ENCODE results near the gene OR6A2.
"Not testable (repeated sequence)": the region's sequence is repeated elsewhere in the genome, so short reads cannot be mapped to it uniquely, and the experiment has no call there.

Gene OR6A2

GRCh38 chr11:6799402-6799801 lies at the start of gene OR6A2:
Gene OR6A2, minus strand, starts transcription at chr11:6799689. Its CDS starts 3,981 bp downstream, at chr11:6795708.
- no peak for DNase-seq (ENCODE audit: low read depth)

DNA sequence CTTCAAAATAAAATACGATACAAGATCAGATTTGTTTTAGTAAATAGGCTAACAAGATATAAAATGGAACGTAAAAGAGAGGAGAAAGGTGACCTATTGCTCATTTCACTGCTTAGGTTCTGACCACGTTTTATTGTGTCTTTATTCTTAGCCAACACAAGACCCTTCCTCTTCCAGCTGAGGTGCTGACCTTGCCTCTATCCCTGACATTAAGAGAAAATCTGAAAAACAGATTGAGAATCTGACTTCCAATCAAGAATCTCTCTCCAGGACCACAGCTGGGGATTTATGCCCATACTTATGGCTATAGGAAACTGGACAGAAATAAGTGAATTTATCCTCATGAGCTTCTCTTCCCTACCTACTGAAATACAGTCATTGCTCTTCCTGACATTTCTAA lies 45.9 kb upstream of the OR6A2 start, which contains the start of gene OR10A5:
Gene OR10A5 (plus strand): TSS at position 301 of the 400 bp plus-strand sequence. CDS start 0 bp downstream, at position 301.
- DNase-seq (ENCODE audit: low read depth): no peak

DNA sequence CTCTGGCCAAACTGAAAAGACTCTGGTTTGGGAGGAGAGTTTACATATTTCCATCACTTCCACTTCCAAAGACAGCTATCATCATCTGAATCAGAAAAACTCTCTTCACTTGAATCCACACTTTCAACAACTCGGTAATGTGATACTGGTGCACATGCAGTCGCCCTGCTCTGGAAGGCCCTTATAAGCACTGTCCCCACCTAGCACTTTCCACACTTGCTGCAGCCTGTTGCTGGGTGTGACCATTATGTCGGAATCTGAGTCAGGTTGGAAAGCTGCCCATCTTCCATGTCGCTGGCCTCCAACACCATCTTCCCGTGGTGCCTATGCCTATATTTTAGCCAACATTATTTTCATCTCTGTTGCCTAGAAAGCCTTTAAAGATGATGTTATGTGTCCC lies 44.9 kb upstream of the OR6A2 start:
- no peak for DNase-seq (ENCODE audit: low read depth)

GRCh38 chr11:6843670-6844069 lies 44.2 kb upstream of the OR6A2 start:
- no peak for DNase-seq (ENCODE audit: low read depth)

DNA sequence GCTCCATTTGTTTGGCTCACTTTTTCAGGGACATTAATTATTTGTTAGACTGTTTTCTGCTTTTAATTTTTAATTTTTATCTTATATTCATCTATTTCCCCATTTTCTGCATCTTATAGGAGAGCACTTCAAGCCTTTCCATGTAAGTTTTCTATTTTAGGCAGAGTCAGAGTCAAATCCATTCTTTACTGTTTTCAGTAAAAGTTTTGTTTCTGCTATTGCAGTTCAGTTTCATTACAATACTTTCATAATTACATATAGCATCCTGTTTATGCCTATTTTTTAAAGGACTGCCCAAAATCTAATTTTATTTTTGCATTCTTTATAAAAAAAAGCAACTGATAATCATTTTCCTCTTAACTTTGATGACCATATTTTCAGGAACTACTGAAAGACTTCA lies 42.2 kb upstream of the OR6A2 start:
- DNase-seq (ENCODE audit: low read depth): no peak

DNA sequence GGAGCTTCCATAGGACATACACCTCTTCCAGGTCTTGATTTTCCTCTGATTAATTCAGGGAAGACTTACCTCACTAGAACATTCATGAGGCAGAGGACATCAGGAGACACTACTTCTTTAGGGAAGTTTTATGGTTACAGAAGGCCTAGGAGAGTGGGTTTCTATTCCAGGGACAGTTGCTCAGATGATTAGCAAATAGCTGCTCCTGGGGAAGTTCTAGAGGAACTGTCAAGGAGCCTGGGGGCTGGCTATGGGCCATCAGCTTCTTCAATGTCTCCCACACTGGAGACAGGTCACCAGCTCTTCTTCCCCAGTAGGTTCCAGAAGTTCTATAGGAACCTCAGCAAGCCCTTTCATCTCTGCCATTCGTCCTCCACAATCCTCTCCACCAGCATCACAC lies 34.5 kb upstream of the OR6A2 start:
- DNase-seq (ENCODE audit: low read depth): no peak

DNA sequence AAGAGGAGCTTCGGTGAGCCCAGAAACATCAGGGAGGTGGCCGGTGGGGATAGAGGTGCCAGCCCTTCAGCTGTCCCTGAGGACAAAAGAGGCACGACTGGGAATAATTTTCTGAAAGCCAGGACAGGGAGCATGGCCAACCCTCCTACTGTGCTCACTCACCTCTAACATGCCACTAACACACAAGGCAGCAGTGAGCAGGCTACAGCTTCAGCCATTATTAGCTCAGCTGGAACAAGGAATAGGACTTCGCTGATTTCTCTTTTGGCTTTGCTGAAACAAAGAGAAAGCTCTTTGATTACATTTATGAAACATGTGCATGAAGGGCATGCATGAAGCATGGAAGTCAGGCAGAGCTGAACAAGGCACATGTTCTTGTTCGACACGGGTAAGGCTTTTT lies 33.9 kb upstream of the OR6A2 start:
- DNase-seq (ENCODE audit: low read depth): no peak

GRCh38 chr11:6828103-6828502 lies 28.6 kb upstream of the OR6A2 start:
- no peak for DNase-seq (ENCODE audit: low read depth)

- DNase-seq (ENCODE audit: low read depth): no peak
Observed at GRCh38 chr11:6825231-6825744, 25.8 kb upstream of the OR6A2 start.

- DNase-seq (ENCODE audit: low read depth): no peak
Observed at GRCh38 chr11:6824136-6824823, 24.8 kb upstream of the OR6A2 start.

- no peak for DNase-seq (ENCODE audit: low read depth)
Observed at GRCh38 chr11:6818967-6819366, 19.5 kb upstream of the OR6A2 start.

DNA sequence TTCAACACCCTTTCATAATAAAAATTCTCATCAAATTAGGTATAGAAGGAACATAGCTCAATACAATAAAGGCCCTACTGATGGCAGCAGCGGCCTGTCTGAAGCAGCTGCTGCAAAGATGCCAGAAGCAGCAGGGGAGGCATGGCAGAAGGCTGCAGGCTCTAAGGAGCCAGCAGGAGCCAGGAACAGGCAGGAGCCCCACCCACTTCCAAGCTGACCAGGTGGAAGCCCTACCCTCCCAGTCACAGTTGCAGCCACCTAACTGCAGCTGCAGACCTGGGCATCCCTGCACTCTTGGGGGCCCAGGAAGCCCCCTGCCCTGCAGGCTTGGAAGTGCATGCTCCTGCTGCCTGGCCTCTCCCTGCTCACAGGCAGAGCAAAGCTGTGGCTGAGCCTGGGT lies 18.2 kb upstream of the OR6A2 start:
- DNase-seq (ENCODE audit: low read depth): no peak

GRCh38 chr11:6813656-6814055 lies 14.2 kb upstream of the OR6A2 start:
- DNase-seq (ENCODE audit: low read depth): no peak

DNA sequence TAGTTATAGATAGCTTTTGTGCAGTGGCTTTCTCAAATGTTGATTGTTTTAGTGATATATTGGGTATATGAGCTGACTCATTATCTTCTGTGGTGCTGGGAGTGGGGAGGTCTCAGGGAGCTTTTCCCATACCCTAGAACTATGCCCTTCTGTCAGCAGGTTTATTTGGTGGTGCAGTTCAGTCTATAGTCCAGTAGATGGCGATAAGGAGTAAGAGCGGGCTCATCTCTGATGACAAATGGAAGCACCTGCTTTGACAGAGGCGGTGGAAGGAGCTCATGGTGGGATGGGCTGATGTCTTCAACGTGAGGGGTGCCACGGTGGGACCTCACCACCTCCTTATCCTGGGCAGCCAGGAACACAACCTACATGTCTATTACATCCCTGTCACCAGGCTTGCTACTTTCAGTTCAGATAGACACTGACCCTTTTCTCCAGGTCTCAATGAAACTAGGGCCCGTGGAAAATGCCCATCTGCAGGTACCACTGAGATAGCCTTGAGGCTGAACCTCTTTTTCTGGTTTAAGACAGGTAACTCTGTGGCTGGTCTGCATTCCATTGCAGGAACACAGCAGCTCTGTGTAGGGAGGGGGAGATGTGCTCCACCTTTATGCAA lies 13.0 kb upstream of the OR6A2 start:
- DNase-seq (ENCODE audit: low read depth): no peak

DNA sequence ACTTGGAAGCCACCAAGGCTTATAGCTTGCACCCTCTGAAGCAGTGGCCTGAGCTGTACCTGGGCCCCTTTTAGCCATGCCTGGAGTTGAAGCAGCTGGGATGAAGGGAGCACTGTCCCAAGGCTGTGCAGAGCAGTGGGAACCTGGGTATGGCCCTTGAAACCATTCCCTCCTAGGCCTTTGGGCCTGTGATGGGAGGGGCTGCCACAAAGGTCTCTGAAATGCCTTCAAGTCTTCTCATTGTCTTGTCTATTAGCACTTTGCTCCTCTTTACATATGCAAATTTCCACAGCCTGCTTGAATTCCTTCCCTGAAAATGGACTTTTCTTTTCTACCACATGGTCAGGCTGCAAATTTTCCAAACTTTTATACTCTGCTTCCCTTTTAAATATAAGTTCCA lies 1.6 kb upstream of the OR6A2 start:
- DNase-seq (ENCODE audit: low read depth): not testable (repeated sequence)

DNA sequence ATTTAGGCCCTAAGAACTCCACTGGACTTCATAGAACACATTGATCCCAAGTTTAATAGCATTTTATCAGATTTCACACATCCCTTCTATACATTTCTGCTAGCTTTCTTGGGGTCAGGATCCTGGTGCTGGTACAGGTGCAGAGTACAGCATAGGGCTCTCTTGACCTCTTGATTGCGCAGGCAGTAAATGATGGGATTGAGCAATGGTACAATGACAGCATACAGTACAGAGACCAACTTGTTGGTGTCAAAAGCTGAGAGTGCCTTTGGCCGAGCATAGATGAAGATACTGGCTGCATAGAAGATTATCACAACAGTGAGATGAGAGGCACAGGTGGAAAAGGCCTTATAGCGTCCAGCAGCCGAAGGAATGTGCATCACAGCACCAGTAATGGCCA lies 4.8 kb downstream of the OR6A2 start:
- no peak for DNase-seq (ENCODE audit: low read depth)

DNA sequence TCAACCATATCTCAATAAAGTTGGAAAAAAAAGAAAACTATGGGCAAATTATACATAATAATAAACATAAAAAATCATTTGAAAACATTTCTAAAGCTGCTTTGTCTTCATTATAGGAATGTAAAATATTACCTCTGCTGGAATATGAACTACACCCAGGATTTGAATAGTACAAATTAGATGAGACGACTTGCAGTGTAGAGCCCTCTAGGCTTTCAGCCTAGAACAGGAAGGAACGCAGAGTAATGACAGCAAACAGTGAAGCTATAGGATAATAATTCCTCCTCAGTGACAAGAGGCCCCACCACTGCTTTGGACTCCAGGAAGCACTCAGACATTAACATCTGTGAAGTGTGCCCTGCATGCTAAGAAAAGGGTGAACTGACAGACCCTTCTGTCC lies 8.9 kb downstream of the OR6A2 start:
- DNase-seq (ENCODE audit: low read depth): no peak

GRCh38 chr11:6782720-6783119 lies 16.8 kb downstream of the OR6A2 start, which contains the start of gene OR2AG1:
Gene OR2AG1, plus strand, starts transcription at chr11:6783020. Its CDS starts 2,018 bp downstream, at chr11:6785038.
- no peak for DNase-seq (ENCODE audit: low read depth)

DNA sequence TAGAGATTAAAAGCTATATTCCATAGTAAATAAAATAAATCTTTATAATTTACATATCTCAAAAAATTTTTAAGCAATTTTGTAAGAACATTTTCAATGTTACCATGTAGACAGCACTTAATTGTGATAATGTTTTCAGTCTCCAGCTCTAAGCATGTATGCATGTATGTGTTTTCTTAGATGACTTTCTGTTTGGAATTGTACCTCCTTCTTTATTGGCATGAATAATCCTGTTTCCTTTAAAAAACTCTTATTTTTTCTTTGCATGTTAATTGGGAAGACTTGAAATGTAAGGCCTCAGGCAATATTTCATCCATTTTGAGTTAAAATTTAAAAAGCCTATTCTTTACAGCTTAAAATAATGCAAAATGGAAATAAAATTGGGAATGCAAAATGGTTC lies 18.7 kb downstream of the OR6A2 start:
- no peak for DNase-seq (ENCODE audit: low read depth)

DNA sequence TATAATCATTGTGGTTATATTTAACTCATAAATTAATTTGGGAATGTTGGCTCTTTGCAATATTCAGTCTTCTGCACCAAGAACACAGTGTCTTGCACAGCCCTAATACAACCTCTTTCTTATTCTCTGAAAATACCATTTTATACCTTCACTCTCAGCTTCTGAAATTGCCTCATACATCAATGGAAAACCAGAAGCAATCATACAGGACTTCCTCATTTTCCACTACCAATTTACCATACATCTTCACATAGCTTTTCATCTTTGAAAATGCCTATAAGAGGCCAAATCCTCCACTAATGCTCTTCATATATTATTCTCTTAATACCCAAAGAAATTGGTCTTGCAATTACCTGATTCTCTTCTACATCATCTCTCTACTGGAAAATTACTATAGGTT lies 21.0 kb downstream of the OR6A2 start:
- no peak for DNase-seq (ENCODE audit: low read depth)

GRCh38 chr11:6771926-6772893 lies 27.3 kb downstream of the OR6A2 start, which contains the start of gene OR2AG2:
Gene OR2AG2, minus strand, starts transcription at chr11:6771976. Its CDS starts 3,019 bp downstream, at chr11:6768957.
- no peak for DNase-seq (ENCODE audit: low read depth)

- peak; percentile 25 for DNase-seq (ENCODE audit: low read depth)
Observed at GRCh38 chr11:6757373-6757967, 42.0 kb downstream of the OR6A2 start.

Data from stimulated activated CD8-positive, alpha-beta memory T cell treated with anti-CD3 and anti-CD28 coated beads, Interleukin-7, amount 100 ng/mL, for 24 hours (primary cell).